HG02571 (cell line): Measurements from ENCODE around the gene RNASEH2A.
"Not testable (repeated sequence)": the region's sequence is repeated elsewhere in the genome, so short reads cannot be mapped to it uniquely, and the experiment has no call there.

Source experiments
- ATAC-seq: cut with Tn5 transposase; IDR thresholded peaks from one replicate; pipeline ENCODE4 v1.9.1; 2021; ENCODE audit warnings: mild to moderate bottlenecking, moderate library complexity; ENCODE audit not compliant: unreplicated experiment

RNASEH2A gene

DNA sequence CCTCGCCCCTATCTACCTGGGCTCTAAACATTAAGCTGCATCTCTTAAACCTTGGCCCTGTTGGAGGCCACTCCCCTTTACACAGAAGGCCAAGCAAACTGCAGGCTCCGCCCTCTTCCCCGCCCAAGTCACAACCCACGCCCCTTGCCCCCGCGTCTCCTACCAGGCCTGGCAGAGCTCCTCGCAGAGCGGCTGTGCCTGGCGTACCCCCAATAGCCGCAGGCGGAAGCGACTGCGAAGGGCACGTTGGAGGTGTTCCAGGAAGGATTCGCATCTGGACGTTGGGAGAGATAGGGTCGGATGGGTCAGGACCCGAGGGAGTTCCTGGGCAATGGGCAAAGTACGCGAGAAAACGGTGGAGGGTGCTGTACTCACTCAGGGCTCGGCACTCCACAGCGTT is 22.1 kb downstream of the RNASEH2A start:
- no peak for ATAC-seq

DNA sequence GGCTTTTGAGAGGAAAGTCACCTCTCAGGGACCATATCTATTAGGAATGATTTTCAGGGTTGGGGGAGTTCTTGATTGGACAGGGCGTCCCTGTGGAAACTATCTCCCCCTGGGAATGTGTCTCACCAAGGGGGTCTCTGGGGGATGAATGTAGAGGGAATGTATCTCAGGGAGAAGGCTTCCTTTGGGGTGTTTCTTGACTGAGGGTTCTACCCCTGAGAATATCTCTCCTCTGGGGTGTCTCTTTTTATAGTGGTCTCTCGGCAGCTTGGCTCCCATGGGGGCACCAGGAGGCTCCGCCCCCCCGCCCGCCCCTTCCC is 27.0 kb downstream of the RNASEH2A start:
- no peak for ATAC-seq

DNA sequence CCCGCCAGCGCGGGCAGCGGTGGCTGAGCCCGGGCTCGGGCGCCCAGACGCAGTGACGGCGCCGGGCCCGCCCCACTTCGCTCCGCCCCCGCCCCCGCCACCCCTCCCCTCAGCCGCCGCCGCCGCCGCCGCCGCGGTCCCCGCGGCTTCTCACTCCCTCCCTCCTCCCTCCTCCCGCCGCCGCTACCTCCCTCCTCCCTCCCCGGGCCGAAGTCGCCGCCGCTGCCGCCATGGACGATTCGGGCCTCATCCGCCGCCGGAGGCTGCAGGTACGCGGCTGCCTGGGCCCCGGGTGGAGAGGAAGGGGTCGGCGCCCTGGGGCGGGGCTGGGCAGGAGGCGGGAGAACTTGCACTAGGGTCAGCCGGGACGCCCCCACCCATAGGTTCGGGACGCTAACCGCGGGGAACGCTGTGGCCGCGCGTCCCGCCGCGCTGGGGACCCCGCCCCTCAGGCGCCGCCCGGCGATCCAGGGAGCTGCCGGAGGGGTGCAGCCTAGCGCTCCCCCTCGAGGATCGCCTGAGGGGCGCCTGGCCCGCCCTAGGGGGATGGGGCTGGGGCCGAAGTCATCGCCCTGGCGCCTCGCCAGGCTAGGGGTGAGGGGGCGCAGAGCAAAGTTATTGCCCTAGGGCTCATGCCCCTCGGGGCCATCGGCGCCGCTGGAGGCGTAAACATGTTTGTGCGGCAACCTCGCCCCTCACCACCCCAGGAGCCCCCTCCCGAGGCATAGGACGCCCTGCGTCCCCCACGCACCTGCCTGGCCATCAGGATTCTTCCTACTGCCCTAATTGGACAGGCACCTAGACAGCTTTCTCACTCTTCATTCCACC is 27.6 kb downstream of the RNASEH2A start:
- ATAC-seq = no peak

DNA sequence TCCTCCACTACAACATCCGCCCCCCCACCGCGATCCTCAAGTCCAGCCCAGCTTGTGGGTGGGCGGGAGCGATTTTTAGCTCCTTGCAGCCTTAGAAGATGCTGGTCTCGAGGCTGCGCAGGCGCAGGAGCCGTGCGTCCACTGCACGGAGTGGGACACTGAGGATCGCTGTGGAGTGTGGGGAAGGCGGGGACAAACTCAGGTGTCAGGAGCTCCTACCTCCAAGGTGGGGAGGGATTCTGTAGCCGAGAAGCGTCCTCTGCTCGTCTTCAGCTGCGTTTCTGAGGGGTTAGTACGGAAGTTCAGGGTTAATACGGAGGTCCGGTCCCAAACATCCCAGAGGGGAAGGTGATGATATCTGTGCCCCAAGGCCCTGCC is 28.2 kb downstream of the RNASEH2A start, which contains the start of gene RTBDN:
RTBDN (minus strand) TSS at position 14 of the 378 bp plus-strand sequence. CDS start 4,600 bp downstream, outside the sequence.
- no peak for ATAC-seq

DNA sequence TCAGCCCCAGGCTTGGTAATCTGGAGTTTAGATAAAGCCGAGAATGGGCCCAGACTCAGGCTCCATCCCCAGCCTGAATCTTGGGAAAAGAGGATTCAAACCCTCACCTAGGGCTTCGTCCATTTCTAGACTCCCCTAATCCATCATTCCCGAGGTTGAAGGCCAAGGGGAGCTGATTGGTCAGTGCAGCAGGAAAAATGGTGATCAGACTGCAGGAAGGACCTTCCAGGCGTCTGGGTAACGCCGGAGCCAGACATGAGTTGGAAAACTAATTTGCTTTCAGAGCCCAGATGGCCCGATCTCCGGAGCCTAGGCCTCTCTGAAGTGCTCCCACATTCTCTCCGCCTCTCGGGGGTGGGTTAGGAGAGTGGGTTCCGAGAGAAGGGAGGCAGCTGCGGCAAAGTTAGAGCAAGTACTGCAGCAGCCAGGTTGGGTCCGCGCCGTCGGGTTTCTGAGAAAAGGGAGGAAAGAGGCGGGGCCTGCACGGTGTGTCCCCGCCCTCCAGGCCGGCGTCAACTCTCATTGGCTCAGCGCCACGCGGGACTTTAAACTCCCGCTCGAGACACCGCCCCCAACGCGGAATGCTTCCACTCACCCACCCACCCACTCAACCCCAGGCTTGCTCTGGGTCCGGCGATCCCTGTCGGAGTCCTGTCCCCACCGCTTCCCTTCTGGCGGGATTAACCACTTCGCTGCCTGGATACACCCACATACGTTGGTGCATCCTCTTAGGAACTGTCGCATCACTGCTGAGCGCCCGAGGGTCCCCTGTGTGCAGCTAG is 28.8 kb downstream of the RNASEH2A start:
- ATAC-seq = no peak

DNA sequence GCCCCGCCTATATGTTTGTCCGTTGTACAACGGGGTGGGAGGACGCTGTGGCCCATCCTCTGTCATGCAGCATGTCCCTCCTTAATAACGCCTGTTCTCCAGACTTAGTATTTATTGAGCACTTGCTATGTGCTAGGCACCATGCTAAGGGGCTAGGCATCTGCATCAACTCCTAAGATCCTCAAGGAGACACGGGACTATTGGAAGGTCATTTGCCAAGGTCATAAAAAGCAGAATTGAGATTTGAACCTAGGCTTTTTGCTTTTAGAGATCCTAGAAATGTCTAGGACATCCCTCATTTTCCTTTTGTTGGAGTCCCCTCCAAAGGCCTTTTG is 30.1 kb downstream of the RNASEH2A start:
- no peak for ATAC-seq

DNA sequence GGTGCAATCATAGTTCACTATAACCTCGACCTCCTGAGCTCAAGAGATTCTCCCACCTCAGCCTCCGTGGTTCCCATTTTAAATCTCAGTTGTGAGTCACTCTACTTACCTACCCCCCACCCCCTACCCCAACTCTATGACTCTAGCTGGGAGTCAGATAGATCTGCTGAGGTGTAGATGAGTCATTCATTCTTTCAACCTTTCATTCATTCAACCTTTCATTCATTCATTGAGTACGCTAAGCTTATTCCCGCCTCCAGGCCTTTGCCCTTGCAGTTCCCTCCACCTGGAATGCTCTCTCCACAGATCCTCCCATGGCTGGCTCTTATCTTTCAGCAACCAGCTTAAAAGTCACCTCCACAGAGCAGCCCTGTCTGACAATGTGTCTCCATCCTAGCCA is 30.8 kb downstream of the RNASEH2A start:
- no peak for ATAC-seq

DNA sequence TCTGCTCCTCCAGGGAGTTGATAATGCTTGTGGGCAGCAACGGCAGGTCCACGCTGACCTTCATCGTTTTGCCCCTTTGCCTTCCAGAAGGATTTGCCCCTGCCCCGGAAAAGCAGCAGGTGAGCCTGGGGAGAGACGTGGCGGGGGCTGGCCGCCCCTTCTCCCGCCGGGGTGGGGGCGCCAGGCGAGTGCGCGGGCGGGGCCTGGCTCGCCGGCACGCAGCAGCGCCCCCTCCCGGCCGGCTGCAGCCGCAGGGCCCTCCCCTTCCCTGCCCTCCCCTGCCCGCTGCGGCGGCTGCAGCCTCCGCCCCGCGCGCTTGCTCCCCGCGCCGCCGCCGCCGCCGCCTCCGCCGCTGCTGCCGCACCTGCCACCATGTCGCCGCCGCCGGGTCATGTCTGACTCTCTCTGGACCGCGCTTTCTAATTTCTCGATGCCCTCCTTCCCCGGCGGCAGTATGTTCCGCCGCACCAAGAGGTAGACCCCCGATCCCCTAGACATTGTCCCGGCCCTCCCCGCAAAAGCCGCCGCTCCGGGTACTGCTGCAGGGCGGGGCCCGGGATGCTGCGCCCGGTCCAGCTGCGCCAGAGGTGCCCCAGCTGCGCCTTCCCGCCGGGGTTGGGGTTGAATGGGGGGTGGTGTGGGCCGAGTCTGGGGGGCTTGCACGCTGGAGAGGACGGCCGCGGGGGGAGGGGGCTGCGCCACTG is 31.9 kb downstream of the RNASEH2A start, which contains the start of gene MAST1:
MAST1 (plus strand) TSS at position 334 of the 704 bp plus-strand sequence; CDS start at position 392, 58 bp downstream.
- no peak for ATAC-seq

DNA sequence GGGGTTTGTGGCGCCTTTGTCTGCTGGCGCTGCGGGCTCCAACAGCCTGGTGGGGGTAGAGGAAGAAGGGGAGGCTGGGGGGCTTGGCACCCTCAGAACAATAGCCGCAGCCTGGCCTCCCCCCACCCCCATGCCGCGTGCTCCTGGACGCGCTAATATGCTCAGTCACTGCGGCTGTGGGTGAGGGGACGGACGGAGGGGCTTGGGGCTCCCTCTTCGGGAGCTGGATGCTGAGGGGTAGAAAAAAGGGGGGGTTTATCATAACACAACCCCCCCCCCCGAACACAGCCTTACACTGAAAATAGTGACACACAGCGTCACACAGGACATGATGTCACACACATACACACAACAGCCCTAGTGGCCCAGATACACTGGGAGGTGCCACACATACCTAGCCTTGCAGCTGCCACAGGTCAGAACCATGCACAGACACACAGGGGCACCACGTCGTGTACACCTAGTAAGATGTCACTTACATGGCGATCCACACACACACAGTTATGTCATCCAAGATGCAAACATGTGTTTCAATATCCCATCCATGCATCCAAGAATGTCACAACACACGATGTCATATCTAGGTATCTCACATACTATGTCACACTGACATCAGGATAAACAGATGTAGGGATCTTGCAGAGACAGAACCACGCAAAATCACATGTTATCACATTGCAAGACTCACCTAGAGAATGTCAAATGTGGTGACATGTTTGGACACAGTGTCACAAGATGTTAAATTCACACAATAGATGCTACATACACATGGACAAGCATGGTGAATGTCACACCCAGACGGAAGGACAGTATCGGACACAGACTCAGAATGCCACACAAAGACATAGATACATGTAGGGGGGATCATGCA is 32.7 kb downstream of the RNASEH2A start:
- ATAC-seq = no peak

DNA sequence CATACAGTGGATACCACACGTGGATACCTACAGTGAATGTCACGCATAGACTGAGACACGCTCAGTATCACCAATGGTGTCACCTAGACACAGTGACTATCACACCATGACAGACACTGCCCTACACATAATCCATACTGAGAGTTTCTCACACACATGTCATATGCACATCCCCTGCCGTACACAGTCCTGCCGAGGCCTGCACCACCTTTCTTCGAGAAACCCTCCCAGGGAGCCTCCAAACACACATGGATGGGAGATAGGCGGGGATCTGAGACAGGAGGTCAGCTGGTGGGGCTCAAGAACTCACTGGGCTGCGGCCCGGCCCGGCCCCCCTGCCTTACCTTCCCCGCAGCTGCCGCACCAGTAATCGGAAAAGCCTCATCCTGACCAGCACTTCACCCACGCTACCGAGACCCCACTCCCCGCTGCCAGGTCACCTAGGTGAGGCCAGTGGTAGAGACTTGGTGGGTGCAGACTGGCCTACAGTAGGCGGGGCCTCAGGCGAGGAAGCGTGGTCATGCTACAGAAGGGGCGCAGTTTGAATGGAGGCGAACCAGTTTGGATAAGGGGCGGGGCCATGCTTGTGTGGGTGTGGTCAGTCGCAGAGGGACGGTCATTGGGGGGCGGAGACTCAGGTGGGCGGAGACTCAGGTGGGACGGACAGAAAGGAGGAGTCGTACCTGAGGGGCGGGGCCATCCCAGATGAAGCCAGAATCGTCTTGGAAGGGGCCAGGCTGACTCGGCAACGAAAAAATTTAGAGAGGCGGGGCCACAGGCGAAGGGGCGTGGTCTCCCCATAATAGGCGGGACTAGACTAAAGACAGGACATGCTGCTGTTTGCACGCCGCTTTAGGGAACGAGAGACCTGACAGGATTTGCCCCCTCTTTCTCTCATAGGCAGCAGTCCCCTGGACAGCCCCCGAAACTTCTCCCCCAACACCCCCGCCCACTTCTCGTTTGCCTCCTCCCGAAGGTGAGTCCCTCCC is 34.0 kb downstream of the RNASEH2A start:
- no peak for ATAC-seq

DNA sequence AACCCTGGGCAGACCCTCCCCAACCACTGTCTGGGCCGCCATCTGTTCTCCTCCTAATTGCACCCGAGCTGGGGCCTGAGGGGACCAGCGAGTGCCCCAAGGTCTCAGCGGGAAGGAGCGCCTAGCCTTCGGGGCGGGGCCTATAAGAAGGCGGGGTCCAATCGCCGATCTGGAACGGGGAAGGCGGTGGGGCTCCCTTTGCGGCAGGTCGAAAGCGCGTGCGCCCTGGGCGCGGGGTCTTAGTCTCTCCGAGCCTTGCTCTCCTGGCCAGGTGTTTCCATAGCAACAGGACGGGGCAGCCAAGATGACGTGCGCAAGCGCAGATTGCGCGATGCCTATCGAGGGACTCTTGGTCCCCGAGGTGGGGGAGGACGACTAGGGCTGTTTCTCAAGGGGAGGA is 34.7 kb downstream of the RNASEH2A start:
- no peak for ATAC-seq

DNA sequence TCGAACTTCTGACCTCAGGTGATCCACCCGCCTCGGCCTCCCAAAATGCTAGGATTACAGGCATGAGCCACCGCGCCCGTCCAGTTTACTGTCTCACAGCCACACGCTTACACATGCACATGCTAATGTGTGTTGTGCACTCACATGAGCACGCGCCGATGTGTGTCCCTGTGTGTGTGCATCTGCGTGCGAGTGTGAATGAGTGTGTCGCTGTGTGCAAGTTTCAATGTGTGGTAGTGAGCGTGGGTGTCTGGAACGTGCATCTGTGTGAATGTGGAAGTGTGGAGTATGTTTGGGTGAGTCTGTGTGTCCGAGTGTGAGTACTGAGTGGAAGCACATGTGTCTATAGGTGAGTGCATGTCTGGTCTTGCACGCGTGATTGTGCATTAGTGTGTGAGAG is 36.1 kb downstream of the RNASEH2A start:
- no peak for ATAC-seq

DNA sequence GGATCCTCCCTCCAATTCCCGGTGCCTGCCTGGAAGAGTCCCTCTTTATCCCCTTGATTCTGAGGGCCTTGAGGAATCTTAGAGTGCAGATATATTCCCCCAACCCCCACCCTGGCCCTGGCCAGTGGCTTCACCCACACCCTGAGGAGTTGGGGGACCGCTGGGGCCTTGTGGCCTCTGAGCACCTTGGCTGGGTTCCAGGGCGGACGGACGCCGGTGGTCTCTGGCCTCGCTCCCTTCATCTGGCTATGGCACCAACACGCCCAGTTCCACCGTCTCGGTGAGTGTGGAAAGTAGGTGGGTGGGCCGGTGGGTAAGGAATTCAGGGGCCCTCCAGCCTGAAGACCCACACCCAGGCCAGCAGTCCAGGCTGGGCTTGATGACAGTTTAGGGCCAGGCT is 36.9 kb downstream of the RNASEH2A start:
- no peak for ATAC-seq

DNA sequence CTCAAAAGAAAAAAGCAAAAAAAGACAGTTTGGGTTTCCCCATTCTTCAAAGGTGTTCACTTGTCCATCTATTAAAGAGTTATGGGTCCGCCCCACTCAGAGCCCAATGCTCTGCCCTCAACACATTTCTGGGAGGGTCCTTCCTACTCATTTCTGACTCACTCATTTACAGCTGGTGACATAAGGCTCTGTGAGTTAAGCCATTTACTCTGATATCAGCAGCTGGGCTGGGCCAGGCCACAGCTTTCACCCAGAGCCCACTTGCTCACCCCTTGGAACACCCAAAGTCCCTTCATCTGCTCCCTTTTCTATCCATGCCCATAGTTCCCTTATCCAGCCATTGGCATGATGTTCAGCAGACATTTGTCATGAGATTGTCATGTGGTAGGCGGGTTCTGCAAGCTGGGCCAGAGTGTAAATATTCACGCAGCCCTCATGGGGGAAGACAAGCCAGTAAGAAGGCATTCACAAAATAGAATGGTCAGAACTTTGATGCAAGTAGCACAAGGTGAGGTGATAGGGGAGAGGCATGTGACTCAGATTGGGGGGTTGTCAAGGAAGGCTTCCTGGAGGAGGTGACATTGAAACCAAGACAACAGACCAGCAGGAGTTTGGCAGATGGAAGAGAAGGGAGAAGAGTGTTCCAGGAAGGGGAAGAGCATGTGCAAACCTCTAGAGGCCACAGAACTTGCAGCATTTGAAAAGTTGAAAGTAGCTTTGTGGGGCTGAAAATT is 37.8 kb downstream of the RNASEH2A start:
- ATAC-seq = no peak

DNA sequence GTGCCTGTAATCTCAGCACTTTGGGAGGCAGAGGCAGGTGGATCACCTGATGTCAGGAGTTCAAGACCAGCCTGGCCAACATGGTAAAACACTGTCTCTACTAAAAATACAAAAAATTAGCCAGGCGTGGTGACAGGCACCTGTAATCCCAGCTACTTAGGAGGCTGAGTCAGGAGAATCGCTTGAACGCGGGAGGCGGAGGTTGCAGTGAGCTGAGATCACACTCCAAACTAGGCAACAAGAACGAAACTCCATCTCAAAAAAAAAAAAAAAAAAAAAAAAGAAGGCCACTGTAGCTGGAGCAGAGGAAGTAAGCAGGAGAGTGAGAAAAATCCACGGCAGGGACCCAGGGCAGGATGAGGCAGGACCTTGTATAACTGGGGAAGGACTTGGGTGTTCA is 40.2 kb downstream of the RNASEH2A start:
- not testable (repeated sequence) for ATAC-seq

DNA sequence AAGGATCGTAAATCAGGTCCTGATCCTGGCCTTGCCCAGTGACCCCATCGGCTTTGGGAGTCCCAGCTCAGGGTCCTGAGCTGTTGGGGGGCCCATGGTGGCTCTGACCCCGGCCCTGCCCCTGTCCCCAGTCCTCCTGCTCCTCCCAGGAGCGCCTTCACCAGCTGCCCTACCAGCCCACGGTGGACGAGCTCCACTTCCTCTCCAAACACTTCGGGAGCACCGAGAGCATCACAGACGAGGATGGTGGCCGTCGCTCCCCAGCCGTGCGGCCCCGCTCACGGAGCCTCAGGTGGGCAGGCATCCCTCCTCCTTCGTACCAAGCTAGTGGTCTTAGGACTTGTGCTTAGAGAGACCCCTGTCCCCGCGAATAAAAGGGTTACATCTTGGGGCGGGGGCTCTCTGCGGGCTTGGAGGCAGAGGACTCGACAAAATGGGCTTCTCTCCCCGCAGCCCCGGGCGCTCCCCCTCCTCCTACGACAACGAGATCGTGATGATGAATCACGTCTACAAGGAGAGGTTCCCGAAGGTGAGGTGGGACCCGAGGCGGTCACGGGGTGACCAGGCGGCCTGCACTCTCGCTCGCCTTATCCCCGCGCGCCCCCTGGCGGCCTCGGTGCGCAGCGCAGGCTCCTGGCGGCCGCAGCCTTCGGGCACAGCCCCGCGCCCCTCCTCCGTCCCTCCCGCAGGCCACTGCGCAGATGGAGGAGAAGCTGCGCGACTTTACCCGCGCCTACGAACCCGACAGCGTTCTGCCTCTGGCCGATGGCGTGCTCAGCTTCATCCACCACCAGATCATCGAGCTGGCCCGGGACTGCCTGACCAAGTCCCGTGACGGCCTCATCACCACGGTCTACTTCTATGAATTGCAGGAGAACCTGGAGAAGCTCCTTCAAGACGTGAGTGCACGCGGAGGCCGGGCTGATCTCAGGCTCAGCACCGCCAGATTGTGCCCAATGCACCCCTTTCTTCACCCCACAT is 41.1 kb downstream of the RNASEH2A start:
- peak; percentile 66 for ATAC-seq

DNA sequence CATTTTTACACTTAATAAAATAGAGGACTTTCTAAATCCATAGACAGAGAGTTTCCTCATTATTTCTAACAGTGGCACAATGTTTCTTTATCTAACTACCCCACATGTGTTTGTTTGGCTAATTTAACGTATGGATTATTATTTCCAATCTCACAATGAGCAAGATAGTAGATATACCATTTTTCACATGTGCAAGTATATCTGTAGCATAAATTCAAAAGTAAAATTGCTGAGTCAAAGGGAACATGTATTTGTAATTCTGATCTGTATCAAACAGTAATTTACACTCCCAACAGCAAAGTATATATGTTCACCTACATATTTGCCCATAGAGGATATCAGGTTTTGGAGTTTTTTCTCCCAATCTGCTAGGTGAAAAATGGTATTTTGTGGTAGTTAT is 50.3 kb downstream of the RNASEH2A start:
- ATAC-seq = no peak
